B cell (primary cell): ENCODE measurements around the gene HTR2B.

Experiments used
- CTCF ChIP-seq: fragments of 200-600 bp; IDR thresholded peaks from one replicate; pipeline ENCODE4 v1.8.0; 2022; ENCODE audit warnings: antibody characterized with exemption, mild to moderate bottlenecking
- EZH2 ChIP-seq: IDR thresholded peaks from 2 replicates; pipeline ENCODE4 v1.6.1; 2012; ENCODE audit warnings: borderline replicate concordance, low read depth, mild to moderate bottlenecking, moderate library complexity, low read length; ENCODE audit not compliant: insufficient read depth, poor library complexity, severe bottlenecking

- TF ChIP-seq CTCF (no peak), EZH2 (no peak)
Observed at GRCh38 chr2:231093933-231094332, 30.9 kb downstream of the HTR2B start.
